HEK293 (cell line): ENCODE data around the gene DGCR2.

Experiments
- CTCF ChIP-seq: fragments of 450-650 bp; formaldehyde crosslinking; IDR thresholded peaks from 2 replicates; pipeline ENCODE4 v1.5.1; 2016; ENCODE audit warnings: missing biosample characterization, missing genetic modification characterization
- ZNF132 ChIP-seq: fragments of 450-650 bp; formaldehyde crosslinking; IDR thresholded peaks from 2 replicates; pipeline ENCODE4 v1.5.1; 2017; ENCODE audit warnings: missing biosample characterization, missing genetic modification characterization, borderline replicate concordance
- ZNF561 ChIP-seq: fragments of 450-650 bp; IDR thresholded peaks from 2 replicates; pipeline ENCODE4 v1.5.1; 2018; ENCODE audit warnings: missing biosample characterization, missing genetic modification characterization, borderline replicate concordance

GRCh38 chr22:19169002-19169946, 47.1 kb upstream of the DGCR2 start:
- TF ChIP-seq CTCF (tag by site-specific recombination): no peak
- TF ChIP-seq ZNF132 (tag by site-specific recombination): no peak
- TF ChIP-seq ZNF561 (tag by site-specific recombination): no peak
